Measurements from ENCODE around the gene CHADL. TPM values are rescaled to one million over a fixed set of nuclear protein-coding genes. Genes with fewer than 3 reads are reported as not detected.

CHADL gene
- total and polyA plus RNA-seq, 2 experiments from 2014 or later: 1.6 TPM; not detected in 1

- DNase-seq (ENCODE audit: low spot score): peak; percentile 77
- Mint-ChIP-seq H3K4me1 (peaks cover 13% of the 10 kb centered on the region), H3K36me3 (ENCODE audit: low read depth) (peaks cover 6% of the 10 kb centered on the region; the same call in 1 of the 3 replicates), H3K9me3 (no peaks in the 10 kb centered on the region), H3K27me3 (ENCODE audit: insufficient read depth, low read depth, poor library complexity) (peaks cover 22% of the 10 kb centered on the region), H3K4me3 (no peak overlapping the region; the same call in 2 of the 3 replicates), H3K27ac (no peak overlapping the region)
- H3K27me3 ChIP-seq (ENCODE audit: insufficient read depth): no peaks in the 10 kb centered on the region
- H2AFZ ChIP-seq: peak overlapping the region; percentile 95
- H4K20me1 ChIP-seq (replicated peaks; ENCODE audit: insufficient read depth): no peaks in the 10 kb centered on the region
- ATAC-seq: peak; percentile 57
- H3K4me2 ChIP-seq: peak overlapping the region; percentile 77
- H3K36me3 ChIP-seq (ENCODE audit: insufficient read depth): no peaks in the 10 kb centered on the region
- no peaks in the 10 kb centered on the region for H3K9me2 ChIP-seq (ENCODE audit: insufficient read depth)
- H3K79me2 ChIP-seq (replicated peaks; ENCODE audit: insufficient read depth): no peaks in the 10 kb centered on the region
- H3K4me1 ChIP-seq (ENCODE audit: insufficient read depth): peaks cover 8% of the 10 kb centered on the region
- TF ChIP-seq EZH2 (IDR thresholded peaks at IDR 0.05; ENCODE audit: low read depth, unreplicated experiment) (no peak), POLR2AphosphoS5 (IDR thresholded peaks at IDR 0.05; ENCODE audit: low read depth) (peak; percentile 51), CTCF (conservative IDR thresholded peaks at IDR 0.05; ENCODE audit: low read depth in 2 of 2) (peak; percentile 52 to 90; a peak in 3 of 4 replicates)
- peak overlapping the region; percentile 53 for H3K4me3 ChIP-seq
- peaks cover 20% of the 10 kb centered on the region for H3F3A ChIP-seq (replicated peaks; ENCODE audit: low read depth)
- H3K27ac ChIP-seq (ENCODE audit: low read depth): no peak overlapping the region
Observed at GRCh38 chr22:41237707-41238569, 2.8 kb downstream of the CHADL start.

- peak overlapping the region; percentile 77 for H3K4me2 ChIP-seq
- H3K4me1 Mint-ChIP-seq: peaks cover 13% of the 10 kb centered on the region
- H3K27ac ChIP-seq (ENCODE audit: low read depth): no peak overlapping the region
- no peaks in the 10 kb centered on the region for H3K9me2 ChIP-seq (ENCODE audit: insufficient read depth)
- no peaks in the 10 kb centered on the region for H3K36me3 ChIP-seq (ENCODE audit: insufficient read depth)
- ATAC-seq (peak; percentile 80), DNase-seq (ENCODE audit: low spot score) (peak; percentile 95)
- H3K9me3 Mint-ChIP-seq: no peaks in the 10 kb centered on the region
- H3K27ac Mint-ChIP-seq: no peak overlapping the region
- peaks cover 8% of the 10 kb centered on the region for H3K4me1 ChIP-seq (ENCODE audit: insufficient read depth)
- H2AFZ ChIP-seq: peak overlapping the region; percentile 95
- H3K4me3 Mint-ChIP-seq: peak overlapping the region; percentile 62
- peak overlapping the region; percentile 53 for H3K4me3 ChIP-seq
- H3K36me3 Mint-ChIP-seq (ENCODE audit: low read depth): peaks cover 6% of the 10 kb centered on the region; the same call in 1 of the 3 replicates
- H4K20me1 ChIP-seq (replicated peaks; ENCODE audit: insufficient read depth): no peaks in the 10 kb centered on the region
- H3K27me3 Mint-ChIP-seq (ENCODE audit: insufficient read depth, low read depth, poor library complexity): peaks cover 22% of the 10 kb centered on the region
- no peaks in the 10 kb centered on the region for H3K79me2 ChIP-seq (replicated peaks; ENCODE audit: insufficient read depth)
- no peaks in the 10 kb centered on the region for H3K27me3 ChIP-seq (ENCODE audit: insufficient read depth)
- no peak for TF ChIP-seq REST (IDR thresholded peaks at IDR 0.05; ENCODE audit: unreplicated experiment)
- no peak for TF ChIP-seq EZH2phosphoT487 (IDR thresholded peaks at IDR 0.05; ENCODE audit: unreplicated experiment)
- no peak for TF ChIP-seq CREB1 (CRISPR knock-in tag; IDR thresholded peaks at IDR 0.05; ENCODE audit: low read depth)
- no peak for TF ChIP-seq STAT1 (IDR thresholded peaks at IDR 0.05; ENCODE audit: unreplicated experiment)
- no peak for TF ChIP-seq JUNB (IDR thresholded peaks at IDR 0.05; ENCODE audit: unreplicated experiment)
- peaks cover 16% of the 10 kb centered on the region for H3F3A ChIP-seq (replicated peaks; ENCODE audit: low read depth)
Observed at GRCh38 chr22:41237036-41237706, 3.6 kb downstream of the CHADL start.
